22Rv1 (cell line): ENCODE measurements around the gene TYRP1.

Source experiments
- CTCF ChIP-seq: fragments of 450-650 bp; IDR thresholded peaks from 2 replicates; pipeline ENCODE4 v1.5.1; 2017; ENCODE audit warnings: mild to moderate bottlenecking
- ZFX ChIP-seq: fragments of 450-650 bp; IDR thresholded peaks from 2 replicates; pipeline ENCODE4 v1.6.1; 2017; ENCODE audit warnings: antibody characterized with exemption, borderline replicate concordance

GRCh38 chr9:12681620-12682019, 11.6 kb upstream of the TYRP1 start:
- TF ChIP-seq CTCF (no peak), ZFX (no peak)
